PC-3 (cell line): ENCODE data around the gene COX10. TPM values are rescaled to one million over a fixed set of nuclear protein-coding genes. Genes with fewer than 3 reads are reported as not detected.
"Not testable (repeated sequence)": the region's sequence is repeated elsewhere in the genome, so short reads cannot be mapped to it uniquely, and the experiment has no call there.

Experiments used
- ATAC-seq: fragments of 200-7000 bp; cut with Tn5 transposase; 2 replicates; pipeline ENCODE4 v1.9.1; 2020; ENCODE audit warnings: mild to moderate bottlenecking, moderate library complexity
- BruUV-seq: library from RNA; stranded (reverse); fragments of 400-500 nt; replicated peaks from 2 replicates; lab custom pipeline; 2021; lab: Mats Ljungman, UMichigan
- CTCF ChIA-PET: fragments of 300-600 bp; sonication (Branson Sonifier 250); formaldehyde crosslinking; loops from one replicate; lab custom pipeline; 2022; ENCODE audit warnings: antibody characterized with exemption; lab: Charles Lee
- POLR2A ChIA-PET: fragments of 300-600 bp; sonication (Branson Sonifier 250); formaldehyde crosslinking; loops from one replicate; lab custom pipeline; 2022; ENCODE audit warnings: antibody characterized with exemption; ENCODE audit not compliant: unreplicated experiment; lab: Charles Lee
- DNase-seq: peaks from one replicate; pipeline ENCODE4 v3.0.0-alpha.2; 2015
- H2AFZ ChIP-seq: fragments of 300-600 bp; sonication (generic); 2 replicates; pipeline ENCODE4 v1.6.0; 2016; ENCODE audit warnings: antibody characterized with exemption, low read length
- H3F3A ChIP-seq: fragments of 300-600 bp; sonication (generic); one replicate; pipeline ENCODE4 v1.6.0; 2017; ENCODE audit warnings: antibody characterized with exemption, low read length, control low read depth, mild to moderate bottlenecking; ENCODE audit not compliant: unreplicated experiment
- H3K27ac ChIP-seq: fragments of 300-600 bp; sonication (generic); 2 replicates; pipeline ENCODE4 v1.5.1; 2016; ENCODE audit warnings: mild to moderate bottlenecking, low read length
- H3K27me3 ChIP-seq: fragments of 300-600 bp; sonication (generic); 2 replicates; pipeline ENCODE4 v1.6.1; 2016; ENCODE audit warnings: low read length, mixed read lengths
- H3K36me3 ChIP-seq: fragments of 300-600 bp; sonication (generic); 2 replicates; pipeline ENCODE4 v1.6.1; 2016; ENCODE audit warnings: low read depth, mixed run types, low read length, mixed read lengths
- H3K4me1 ChIP-seq: fragments of 300-600 bp; sonication (generic); 2 replicates; pipeline ENCODE4 v1.5.1; 2016; ENCODE audit warnings: low read length; ENCODE audit not compliant: insufficient read depth
- H3K4me2 ChIP-seq: fragments of 300-600 bp; sonication (generic); 2 replicates; pipeline ENCODE4 v1.6.0; 2016; ENCODE audit warnings: low read length
- H3K4me3 ChIP-seq: fragments of 300-600 bp; sonication (generic); 2 replicates; pipeline ENCODE4 v1.5.1; 2016; ENCODE audit warnings: mild to moderate bottlenecking, low read length, mixed read lengths
- H3K79me2 ChIP-seq: fragments of 300-600 bp; sonication (generic); 2 replicates; pipeline ENCODE4 v1.6.1; 2017; ENCODE audit warnings: low read length, mixed read lengths
- H3K9ac ChIP-seq: fragments of 300-600 bp; sonication (generic); 2 replicates; pipeline ENCODE4 v1.6.0; 2016; ENCODE audit warnings: mild to moderate bottlenecking, low read length
- H3K9me2 ChIP-seq: fragments of 300-600 bp; sonication (generic); replicated peaks from 2 replicates; pipeline ENCODE4 v1.6.1; 2016; ENCODE audit warnings: mixed run types, low read length, mixed read lengths
- H3K9me3 ChIP-seq: fragments of 300-600 bp; sonication (generic); 2 replicates; pipeline ENCODE4 v1.6.1; 2016; ENCODE audit warnings: low read length, mixed read lengths
- H4K20me1 ChIP-seq: fragments of 300-600 bp; sonication (generic); 2 replicates; pipeline ENCODE4 v1.6.1; 2016; ENCODE audit warnings: low read length, mixed read lengths
- CTCF ChIP-seq: fragments of 300-600 bp; sonication (generic); conservative IDR thresholded peaks from 2 replicates; pipeline ENCODE4 v1.5.1; 2017; ENCODE audit warnings: antibody characterized with exemption, low read depth, mild to moderate bottlenecking, low read length
- EZH2 ChIP-seq: fragments of 300-600 bp; sonication (generic); IDR thresholded peaks from one replicate; pipeline ENCODE4 v1.6.1; 2017; ENCODE audit warnings: antibody characterized with exemption, mild to moderate bottlenecking, low read length; ENCODE audit not compliant: unreplicated experiment
- EZH2phosphoT487 ChIP-seq: fragments of 300-600 bp; sonication (generic); IDR thresholded peaks from 2 replicates; pipeline ENCODE4 v1.6.1; 2018; ENCODE audit warnings: mild to moderate bottlenecking, antibody characterized with exemption, low read length, borderline replicate concordance
- intact Hi-C: fragments of 100-400 bp; cut with micrococcal nuclease; formaldehyde crosslinking; loops from 2 replicates; pipeline ENCODE4 v1.9.0; 2023
- total RNA-seq: library from RNA; depleted of rRNA; stranded (reverse); fragments of >200 nt; gene quantifications from 2 replicates; pipeline ENCODE4 v1.2.3, GENCODE V29; 2014

Gene COX10
- total RNA-seq, 1 experiment from 2014 or later: 34.7 TPM

GRCh38 chr17:14169287-14169686 is 100.0 kb downstream of the COX10 start:
- no peak for ATAC-seq
- intact Hi-C loops: no loop called here
- no TSS peak for BruUV-seq
- Histone ChIP-seq H3K4me2 (no peak overlapping the region), H3K79me2 (no peaks in the 10 kb centered on the region), H3K9me2 (no peaks in the 10 kb centered on the region), H3K9me3 (peaks cover 14% of the 10 kb centered on the region), H2AFZ (no peak overlapping the region), H3K4me3 (no peak overlapping the region), H3K36me3 (peaks cover 22% of the 10 kb centered on the region; the same call in 1 of the 2 replicates), H4K20me1 (no peaks in the 10 kb centered on the region), H3K9ac (no peak overlapping the region), H3K27ac (no peak overlapping the region), H3K27me3 (no peaks in the 10 kb centered on the region), H3F3A (no peaks in the 10 kb centered on the region), H3K4me1 (no peaks in the 10 kb centered on the region)
- no peak for DNase-seq
- POLR2A ChIA-PET: no interaction called here
- TF ChIP-seq EZH2phosphoT487: no peak
- no peak for TF ChIP-seq CTCF
- TF ChIP-seq EZH2: no peak
- CTCF ChIA-PET: no interaction called here

- Histone ChIP-seq H4K20me1 (no peaks in the 10 kb centered on the region), H2AFZ (no peak overlapping the region), H3K27me3 (no peaks in the 10 kb centered on the region), H3K9me2 (no peaks in the 10 kb centered on the region), H3K4me3 (no peak overlapping the region), H3K9me3 (peaks cover 14% of the 10 kb centered on the region), H3K27ac (no peak overlapping the region), H3K9ac (no peak overlapping the region), H3K4me1 (no peaks in the 10 kb centered on the region), H3F3A (no peaks in the 10 kb centered on the region), H3K4me2 (no peak overlapping the region), H3K36me3 (peaks cover 22% of the 10 kb centered on the region; the same call in 1 of the 2 replicates), H3K79me2 (no peaks in the 10 kb centered on the region)
- ChIA-PET CTCF (no interaction called here), POLR2A (no interaction called here)
- intact Hi-C loops: no loop called here
- no peak for DNase-seq
- TF ChIP-seq CTCF (no peak), EZH2 (no peak)
- no TSS peak for BruUV-seq
- no peak for ATAC-seq
These were observed 100.6 kb downstream of the COX10 start for GRCh38 chr17:14169901-14170300.

GRCh38 chr17:14176989-14177388 is 107.7 kb downstream of the COX10 start:
- ATAC-seq, H3K9ac ChIP-seq, H3K4me2 ChIP-seq, intact Hi-C loops, BruUV-seq, H3K9me3 ChIP-seq, H3K4me1 ChIP-seq, CTCF ChIA-PET, H2AFZ ChIP-seq, POLR2A ChIA-PET, H3K9me2 ChIP-seq, H3F3A ChIP-seq, H3K27me3 ChIP-seq, H3K79me2 ChIP-seq, H3K27ac ChIP-seq, H4K20me1 ChIP-seq, DNase-seq, H3K36me3 ChIP-seq, H3K4me3 ChIP-seq: not testable (repeated sequence)

GRCh38 chr17:14177801-14178200 is 108.5 kb downstream of the COX10 start:
- DNase-seq, H2AFZ ChIP-seq, BruUV-seq, CTCF ChIA-PET, intact Hi-C loops, H3K9ac ChIP-seq, H3K27ac ChIP-seq, H3K9me3 ChIP-seq, POLR2A ChIA-PET, H3K27me3 ChIP-seq, ATAC-seq, H3K4me1 ChIP-seq, H3K79me2 ChIP-seq, H3K4me2 ChIP-seq, H3K9me2 ChIP-seq, H4K20me1 ChIP-seq, H3F3A ChIP-seq, H3K36me3 ChIP-seq, H3K4me3 ChIP-seq: not testable (repeated sequence)

GRCh38 chr17:14179951-14180350 is 110.6 kb downstream of the COX10 start:
- intact Hi-C loops, H3K36me3 ChIP-seq, H3K4me2 ChIP-seq, H4K20me1 ChIP-seq, H3K9me3 ChIP-seq, H2AFZ ChIP-seq, DNase-seq, H3K27ac ChIP-seq, H3K9ac ChIP-seq, ATAC-seq, H3K4me1 ChIP-seq, H3K9me2 ChIP-seq, H3K27me3 ChIP-seq, CTCF ChIA-PET, H3K79me2 ChIP-seq, H3F3A ChIP-seq, POLR2A ChIA-PET, H3K4me3 ChIP-seq, BruUV-seq: not testable (repeated sequence)
